ENCODE data around the gene RAI14. TPM values are rescaled to one million over a fixed set of nuclear protein-coding genes. Genes with fewer than 3 reads are reported as not detected.
"Not testable (repeated sequence)": the region's sequence is repeated elsewhere in the genome, so short reads cannot be mapped to it uniquely, and the experiment has no call there.

RAI14 gene
- total RNA-seq, 1 donor from 2014 or later: 174 TPM

- DNase-seq (ENCODE audit: low read depth): peak; percentile 35
These were observed 75.5 kb downstream of the RAI14 start for GRCh38 chr5:34731435-34732232.

GRCh38 chr5:34734326-34734725 is 78.2 kb downstream of the RAI14 start:
- no peak for DNase-seq (ENCODE audit: low read depth)

- DNase-seq (ENCODE audit: low read depth): peak; percentile 29
These were observed 79.6 kb downstream of the RAI14 start for GRCh38 chr5:34735491-34736426.

- peak; percentile 88 for DNase-seq (ENCODE audit: low read depth)
These were observed 80.5 kb downstream of the RAI14 start for GRCh38 chr5:34736445-34737115.

GRCh38 chr5:34737731-34738130 is 81.6 kb downstream of the RAI14 start:
- DNase-seq (ENCODE audit: low read depth): no peak

- DNase-seq (ENCODE audit: low read depth): no peak
These were observed 82.3 kb downstream of the RAI14 start for GRCh38 chr5:34738381-34738780.

- DNase-seq (ENCODE audit: low read depth): no peak
These were observed 84.3 kb downstream of the RAI14 start for GRCh38 chr5:34740389-34740806.

GRCh38 chr5:34742061-34742460 is 85.9 kb downstream of the RAI14 start:
- DNase-seq (ENCODE audit: low read depth): no peak

GRCh38 chr5:34743878-34744277 is 87.8 kb downstream of the RAI14 start:
- DNase-seq (ENCODE audit: low read depth): peak; percentile 94

- no peak for DNase-seq (ENCODE audit: low read depth)
These were observed 92.3 kb downstream of the RAI14 start for GRCh38 chr5:34748431-34748830.

- no peak for DNase-seq (ENCODE audit: low read depth)
These were observed 93.3 kb downstream of the RAI14 start for GRCh38 chr5:34749431-34749873.

GRCh38 chr5:34750206-34750605 is 94.1 kb downstream of the RAI14 start:
- DNase-seq (ENCODE audit: low read depth): no peak

GRCh38 chr5:34751807-34752736 is 95.9 kb downstream of the RAI14 start:
- DNase-seq (ENCODE audit: low read depth): no peak

- not testable (repeated sequence) for DNase-seq (ENCODE audit: low read depth)
These were observed 97.1 kb downstream of the RAI14 start for GRCh38 chr5:34753236-34753635.

GRCh38 chr5:34755926-34756325 is 99.8 kb downstream of the RAI14 start:
- no peak for DNase-seq (ENCODE audit: low read depth)

- DNase-seq (ENCODE audit: low read depth): peak; percentile 95
These were observed 100.9 kb downstream of the RAI14 start for GRCh38 chr5:34756781-34757624.

- DNase-seq (ENCODE audit: low read depth): no peak
These were observed 102.4 kb downstream of the RAI14 start for GRCh38 chr5:34758514-34758913.

GRCh38 chr5:34759213-34759612 is 103.1 kb downstream of the RAI14 start:
- DNase-seq (ENCODE audit: low read depth): not testable (repeated sequence)

- no peak for DNase-seq (ENCODE audit: low read depth)
These were observed 109.5 kb downstream of the RAI14 start for GRCh38 chr5:34765662-34766061.

GRCh38 chr5:34767180-34767579 is 111.1 kb downstream of the RAI14 start:
- DNase-seq (ENCODE audit: low read depth): no peak

Measured in renal cortical epithelial cell (primary cell).